ENCODE measurements around the gene MYPOP.
"Not testable (repeated sequence)": the region's sequence is repeated elsewhere in the genome, so short reads cannot be mapped to it uniquely, and the experiment has no call there.

MYPOP gene

GRCh38 chr19:45882652-45883585, 19.5 kb downstream of the MYPOP start:
- no peak for DNase-seq

DNA sequence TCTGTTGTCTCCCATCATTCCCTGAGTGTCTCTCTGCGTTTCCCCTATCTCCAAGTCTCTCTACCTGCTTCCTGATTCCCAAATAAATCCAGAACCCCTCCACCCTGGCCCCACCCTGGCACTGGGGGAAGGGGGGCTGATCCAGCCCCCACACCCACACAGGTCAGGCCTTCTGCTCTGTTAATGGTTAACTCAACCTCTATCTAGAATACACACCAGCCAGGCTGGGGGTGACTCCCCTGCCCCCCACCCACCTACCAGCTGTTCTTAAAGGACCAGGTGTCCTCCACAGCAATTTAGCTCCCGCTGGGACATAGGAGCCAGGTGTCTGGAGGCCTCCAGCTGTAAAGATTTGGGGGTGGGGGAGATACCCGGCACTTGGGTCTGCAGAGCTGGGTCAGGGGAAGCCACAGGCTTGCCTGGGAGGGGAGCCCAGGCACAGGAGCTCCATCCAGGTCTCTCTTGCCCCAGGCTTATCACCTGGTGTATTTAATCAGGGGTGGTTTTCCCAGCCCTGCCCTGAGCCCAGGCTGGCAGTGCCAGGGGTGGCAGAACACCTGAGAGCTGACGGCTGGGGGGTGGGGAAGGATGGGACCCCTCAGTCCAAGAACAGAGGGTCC, 20.4 kb downstream of the MYPOP start:
- DNase-seq: no peak

GRCh38 chr19:45881082-45881908, 21.1 kb downstream of the MYPOP start:
- DNase-seq: no peak

GRCh38 chr19:45879971-45880370, 22.4 kb downstream of the MYPOP start:
- no peak for DNase-seq

GRCh38 chr19:45879055-45879454, 23.4 kb downstream of the MYPOP start:
- DNase-seq: no peak

DNA sequence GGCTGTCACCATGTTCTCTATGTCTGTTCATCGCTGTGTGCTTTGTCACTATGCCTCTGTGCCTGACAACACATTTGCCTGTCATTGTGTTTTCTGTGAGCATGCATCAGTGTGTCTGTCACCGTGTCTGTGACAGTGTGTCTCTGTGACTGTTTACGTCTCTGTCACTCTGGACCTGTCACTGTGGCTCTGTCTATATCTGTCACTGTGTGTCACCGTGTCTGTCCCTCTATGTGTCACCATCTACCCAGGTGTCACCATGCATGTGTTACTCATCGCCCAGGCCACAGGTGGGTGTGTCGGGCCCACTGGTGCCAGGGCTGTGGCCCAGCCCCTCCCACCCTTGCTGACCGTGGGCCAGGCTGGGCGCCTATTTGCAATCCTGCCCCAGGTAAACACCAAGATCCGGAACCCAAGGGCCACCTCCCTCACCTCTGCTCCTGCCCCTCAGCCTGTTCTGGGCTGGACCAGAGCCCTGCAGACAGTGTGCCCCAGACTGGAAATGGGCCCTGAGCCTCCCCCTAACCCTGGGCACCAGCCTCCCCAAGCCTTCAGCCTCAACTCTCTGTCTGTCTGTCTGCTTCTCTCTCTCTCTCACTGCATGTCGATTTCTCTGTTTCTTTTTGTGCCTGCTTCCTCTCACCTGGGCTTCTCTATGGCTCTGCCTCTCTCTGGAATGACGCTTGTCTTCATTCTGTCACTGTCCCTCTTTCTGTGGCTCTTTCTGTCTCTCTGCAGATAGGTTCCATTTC, 24.2 kb downstream of the MYPOP start:
- DNase-seq: no peak

GRCh38 chr19:45876411-45877197, 25.8 kb downstream of the MYPOP start:
- no peak for DNase-seq

GRCh38 chr19:45876161-45876410, 26.3 kb downstream of the MYPOP start:
- no peak for DNase-seq

GRCh38 chr19:45874620-45874966, 27.8 kb downstream of the MYPOP start:
- no peak for DNase-seq

- no peak for DNase-seq
These were observed 29.1 kb downstream of the MYPOP start for GRCh38 chr19:45873219-45873772.

DNA sequence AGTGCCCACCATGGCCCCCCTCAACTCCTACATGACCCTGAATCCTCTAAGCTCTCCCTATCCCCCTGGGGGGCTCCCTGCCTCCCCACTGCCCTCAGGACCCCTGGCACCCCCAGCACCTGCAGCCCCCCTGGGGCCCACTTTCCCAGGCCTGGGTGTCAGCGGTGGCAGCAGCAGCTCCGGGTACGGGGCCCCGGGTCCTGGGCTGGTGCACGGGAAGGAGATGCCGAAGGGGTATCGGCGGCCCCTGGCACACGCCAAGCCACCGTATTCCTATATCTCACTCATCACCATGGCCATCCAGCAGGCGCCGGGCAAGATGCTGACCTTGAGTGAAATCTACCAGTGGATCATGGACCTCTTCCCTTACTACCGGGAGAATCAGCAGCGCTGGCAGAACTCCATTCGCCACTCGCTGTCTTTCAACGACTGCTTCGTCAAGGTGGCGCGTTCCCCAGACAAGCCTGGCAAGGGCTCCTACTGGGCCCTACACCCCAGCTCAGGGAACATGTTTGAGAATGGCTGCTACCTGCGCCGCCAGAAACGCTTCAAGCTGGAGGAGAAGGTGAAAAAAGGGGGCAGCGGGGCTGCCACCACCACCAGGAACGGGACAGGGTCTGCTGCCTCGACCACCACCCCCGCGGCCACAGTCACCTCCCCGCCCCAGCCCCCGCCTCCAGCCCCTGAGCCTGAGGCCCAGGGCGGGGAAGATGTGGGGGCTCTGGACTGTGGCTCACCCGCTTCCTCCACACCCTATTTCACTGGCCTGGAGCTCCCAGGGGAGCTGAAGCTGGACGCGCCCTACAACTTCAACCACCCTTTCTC, 30.1 kb downstream of the MYPOP start:
- DNase-seq: no peak

GRCh38 chr19:45870798-45871197, 31.6 kb downstream of the MYPOP start:
- no peak for DNase-seq

DNA sequence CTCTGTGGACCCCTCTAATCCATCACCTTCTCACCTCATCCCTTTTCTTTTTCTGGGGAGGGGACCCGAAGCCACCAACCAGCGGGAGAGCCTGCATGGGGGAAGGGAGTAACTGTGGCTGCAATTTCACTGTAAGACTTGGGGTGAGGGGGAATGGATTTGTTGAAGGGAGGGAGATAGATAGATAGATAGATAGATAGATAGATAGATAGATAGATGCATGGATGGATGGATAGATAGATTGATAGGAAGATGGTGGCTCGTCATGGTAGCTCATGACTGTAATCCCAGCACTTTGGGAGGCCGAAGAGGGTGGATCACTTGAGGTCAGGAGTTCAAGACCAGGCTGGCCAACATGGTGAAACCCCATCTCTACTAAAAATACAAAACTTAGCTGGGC, 35.2 kb downstream of the MYPOP start:
- DNase-seq: not testable (repeated sequence)

DNA sequence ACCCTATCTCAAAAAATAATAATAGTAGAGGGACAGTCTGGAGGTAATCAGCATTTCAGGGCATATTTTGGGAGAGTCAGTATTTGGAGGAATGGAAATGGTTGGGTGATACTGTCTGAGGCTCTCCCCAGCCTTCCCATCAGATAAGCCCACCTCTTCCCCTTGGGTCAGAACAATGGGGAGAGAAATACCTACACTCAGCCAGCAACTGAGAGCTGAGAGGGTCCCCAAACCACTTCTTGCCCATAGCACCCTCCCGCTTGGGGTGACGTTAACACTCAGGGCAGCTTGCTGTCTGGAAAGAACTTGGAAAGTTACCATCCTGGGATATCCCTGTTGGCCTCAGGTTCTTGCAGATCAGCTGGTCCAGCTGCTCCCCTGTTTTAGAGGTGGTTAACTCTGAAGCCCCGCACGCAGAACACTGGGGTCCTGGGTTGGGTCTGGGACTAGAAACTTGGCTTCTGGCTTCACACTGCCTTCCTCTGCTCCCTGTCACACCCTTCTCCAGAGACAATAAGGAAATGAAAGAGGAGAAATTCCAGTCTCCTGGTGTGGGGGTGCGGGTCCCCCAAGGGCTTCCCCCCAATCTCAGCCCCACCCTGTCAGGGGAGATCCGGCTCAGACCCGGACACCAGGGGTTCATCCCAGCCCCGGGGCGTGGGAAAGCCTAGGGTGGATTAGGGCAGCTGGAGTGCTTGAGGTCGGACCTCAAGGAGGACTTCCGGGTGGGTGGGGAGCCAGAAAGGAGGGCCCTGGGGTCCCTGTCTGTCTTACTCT, 35.8 kb downstream of the MYPOP start:
- no peak for DNase-seq

- no peak for DNase-seq
These were observed 37.0 kb downstream of the MYPOP start for GRCh38 chr19:45865269-45865948.

- no peak for DNase-seq
These were observed 37.8 kb downstream of the MYPOP start for GRCh38 chr19:45864629-45865082.

GRCh38 chr19:45863840-45864628, 38.4 kb downstream of the MYPOP start, which contains the start of gene FOXA3:
FOXA3 (plus strand) TSS chr19:45864326; CDS start chr19:45864457, 131 bp downstream.
- DNase-seq: no peak

DNA sequence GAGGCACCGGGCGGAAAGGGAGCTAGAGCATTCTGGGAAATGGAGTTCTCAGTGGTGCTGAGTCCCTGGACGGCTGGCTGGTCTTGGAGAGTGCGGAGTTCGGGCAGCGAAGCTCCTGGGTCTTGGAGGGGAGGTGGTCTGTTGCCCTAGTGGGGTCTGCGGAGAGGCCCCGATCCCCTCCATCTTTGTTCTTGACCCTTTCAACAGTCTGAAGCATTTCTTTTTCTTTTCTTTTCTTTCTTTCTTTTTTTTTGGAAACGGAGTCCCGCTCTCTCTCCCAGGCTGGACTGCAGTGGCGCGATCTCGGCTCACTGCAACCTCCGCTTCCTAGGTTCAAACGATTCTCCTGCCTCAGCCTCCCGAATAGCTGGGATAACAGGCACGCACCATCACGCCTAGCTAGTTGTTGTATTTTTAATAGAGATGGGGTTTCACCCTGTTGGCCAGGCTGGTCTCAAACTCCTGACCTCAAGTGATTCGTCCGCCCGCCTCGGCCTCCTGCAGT, 39.0 kb downstream of the MYPOP start:
- no peak for DNase-seq

All from NCI-H524 treated with DMSO at 0.1 percent for 48 hours (cell line).